Keratinocyte (primary cell): Measurements from ENCODE around the gene ANKS1B. TPM values are rescaled to one million over a fixed set of nuclear protein-coding genes. Genes with fewer than 3 reads are reported as not detected.

ENCODE experiments used
- DNase-seq: peaks from one replicate; pipeline ENCODE4 v3.0.0-alpha.2; 2011; ENCODE audit warnings: low read depth, missing footprints, low spot score
- FAIRE-seq: peaks from 2 replicates; lab custom pipeline; 2011; peaks lifted over from hg19 to GRCh38; lab: Jason Lieb, UNC
- H2AFZ ChIP-seq: 2 replicates; pipeline ENCODE4 v1.6.0; 2012; ENCODE audit warnings: low read length, control low read depth, inconsistent platforms; ENCODE audit not compliant: control insufficient read depth
- H3K27ac ChIP-seq: 2 replicates; pipeline ENCODE4 v1.5.1; 2011; ENCODE audit warnings: low read length; ENCODE audit not compliant: control insufficient read depth, insufficient read depth
- H3K27me3 ChIP-seq: 3 replicates; pipeline ENCODE4 v1.6.0; 2011; ENCODE audit warnings: low read length; ENCODE audit not compliant: control insufficient read depth, insufficient read depth; ENCODE audit errors: extremely low read depth
- H3K36me3 ChIP-seq, 2 experiments: 2 replicates in 1 of 2; 3 replicates in 1 of 2; pipeline ENCODE4 v1.5.1; 2011; ENCODE audit warnings: low read length in 2 of 2, mild to moderate bottlenecking in 1 of 2; ENCODE audit not compliant: control insufficient read depth in 2 of 2, insufficient read depth in 2 of 2; ENCODE audit errors: extremely low read depth in 1 of 2
- H3K4me1 ChIP-seq: 3 replicates; pipeline ENCODE4 v1.5.1; 2011; ENCODE audit warnings: low read length; ENCODE audit not compliant: control insufficient read depth, insufficient read depth; ENCODE audit errors: extremely low read depth
- H3K4me2 ChIP-seq: 3 replicates; pipeline ENCODE4 v1.6.0; 2011; ENCODE audit warnings: low read depth, low read length; ENCODE audit not compliant: control insufficient read depth, insufficient read depth; ENCODE audit errors: extremely low read depth
- H3K4me3 ChIP-seq, 3 experiments: fragments of 200-600 bp in 1 of 3; sonication (generic) in 1 of 3; 2 replicates in 2 of 3; 3 replicates in 1 of 3; pipeline ENCODE4 v1.5.1; 2011 to 2016; ENCODE audit warnings: low read length in 3 of 3, mild to moderate bottlenecking in 3 of 3, control low read depth in 2 of 3, inconsistent platforms in 1 of 3, low read depth in 1 of 3, mixed read lengths in 1 of 3, mixed run types in 1 of 3, moderate library complexity in 1 of 3; ENCODE audit not compliant: control insufficient read depth in 2 of 3, insufficient read depth in 2 of 3; ENCODE audit errors: extremely low read depth in 1 of 3
- H3K79me2 ChIP-seq: 2 replicates; pipeline ENCODE4 v1.6.0; 2012; ENCODE audit warnings: low read length; ENCODE audit not compliant: control insufficient read depth, insufficient read depth
- H3K9ac ChIP-seq: 3 replicates; pipeline ENCODE4 v1.6.0; 2011; ENCODE audit warnings: low read length; ENCODE audit not compliant: control insufficient read depth, insufficient read depth; ENCODE audit errors: extremely low read depth
- H3K9me1 ChIP-seq: 3 replicates; pipeline ENCODE4 v1.6.0; 2011; ENCODE audit warnings: low read length; ENCODE audit not compliant: control insufficient read depth, insufficient read depth; ENCODE audit errors: extremely low read depth
- H3K9me3 ChIP-seq: 2 replicates; pipeline ENCODE4 v1.5.1; 2012; ENCODE audit warnings: low read depth, low read length; ENCODE audit not compliant: control insufficient read depth
- H4K20me1 ChIP-seq: 3 replicates; pipeline ENCODE4 v1.6.0; 2011; ENCODE audit warnings: low read length; ENCODE audit not compliant: control insufficient read depth, insufficient read depth; ENCODE audit errors: extremely low read depth
- EZH2 ChIP-seq: IDR thresholded peaks from one replicate; pipeline ENCODE4 v1.6.1; 2012; ENCODE audit warnings: inconsistent platforms, mild to moderate bottlenecking, low read length, moderate library complexity
- dilution Hi-C: fragments of 300-500 bp; cut with MboI; formaldehyde crosslinking; loops from one replicate; pipeline ENCODE4 v1.7.0; 2020; ENCODE audit warnings: low sequenced_read_pairs; ENCODE audit not compliant: extremely low pct_ligation_motif_present
- polyA plus RNA-seq, 5 experiments: library from polyadenylated mRNA; depleted of rRNA in 3 of 5; stranded (reverse) in 3 of 5; stranded (forward) in 1 of 5; unstranded in 1 of 5; fragments of >200 nt; gene quantifications; 1 replicate in 1 of 5; 2 replicates in 3 of 5; 3 replicates in 1 of 5; pipeline versions ENCODE4 v1.2.1 to v1.2.3, GENCODE V29; 2011 to 2012; ENCODE audit warnings: missing spikeins in 2 of 5, low read depth in 1 of 5, low replicate concordance in 1 of 5
- TF ChIP-seq, protein P1 (sequence below), 3 experiments: IDR thresholded peaks in 1 of 3; conservative IDR thresholded peaks in 1 of 3; optimal IDR thresholded peaks in 1 of 3; 2 replicates in 2 of 3; 3 replicates in 1 of 3; pipeline versions ENCODE3 to v1.5.1; 2011; ENCODE audit warnings: low read length in 3 of 3, mild to moderate bottlenecking in 3 of 3, moderate library complexity in 2 of 3, control low read depth in 1 of 3, inconsistent platforms in 1 of 3; ENCODE audit not compliant: insufficient read depth in 2 of 3; ENCODE audit errors: extremely low read depth in 1 of 3

The ANKS1B gene
- polyA plus RNA-seq, 1 donor (not counting 4 experiments of a cell fraction or from before 2014, with no cell fraction given), result not detected

DNA sequence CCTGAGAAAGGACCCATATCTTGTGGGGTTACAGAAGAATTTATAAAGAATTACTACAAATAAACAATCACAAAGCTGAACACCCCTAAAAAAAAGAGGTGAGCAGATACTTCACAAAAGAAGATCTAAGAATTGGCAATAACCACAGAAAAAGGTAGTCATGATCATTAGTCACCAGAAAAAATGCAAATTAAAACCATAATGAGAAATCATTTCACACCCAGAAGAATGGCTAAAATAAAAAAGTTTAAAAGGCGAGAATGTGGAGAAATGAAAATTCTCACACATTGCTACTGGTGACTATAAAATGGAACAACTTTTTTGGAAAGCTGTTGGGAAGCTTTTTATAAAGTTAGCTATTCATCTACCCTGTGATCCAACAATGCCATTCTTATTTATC, 545.3 kb downstream of the ANKS1B start:
- Histone ChIP-seq H3K4me1 (no peaks in the 10 kb centered on the region), H3K36me3 (no peaks in the 10 kb centered on the region), H3K4me3 (no peak overlapping the region), H3K4me2 (no peak overlapping the region), H3K9me1 (no peaks in the 10 kb centered on the region), H3K27me3 (no peaks in the 10 kb centered on the region), H4K20me1 (no peaks in the 10 kb centered on the region), H3K79me2 (no peaks in the 10 kb centered on the region), H2AFZ (no peak overlapping the region), H3K27ac (no peak overlapping the region), H3K9me3 (no peaks in the 10 kb centered on the region), H3K9ac (no peak overlapping the region)
- no peak for TF ChIP-seq EZH2
- TF ChIP-seq, protein P1, sequence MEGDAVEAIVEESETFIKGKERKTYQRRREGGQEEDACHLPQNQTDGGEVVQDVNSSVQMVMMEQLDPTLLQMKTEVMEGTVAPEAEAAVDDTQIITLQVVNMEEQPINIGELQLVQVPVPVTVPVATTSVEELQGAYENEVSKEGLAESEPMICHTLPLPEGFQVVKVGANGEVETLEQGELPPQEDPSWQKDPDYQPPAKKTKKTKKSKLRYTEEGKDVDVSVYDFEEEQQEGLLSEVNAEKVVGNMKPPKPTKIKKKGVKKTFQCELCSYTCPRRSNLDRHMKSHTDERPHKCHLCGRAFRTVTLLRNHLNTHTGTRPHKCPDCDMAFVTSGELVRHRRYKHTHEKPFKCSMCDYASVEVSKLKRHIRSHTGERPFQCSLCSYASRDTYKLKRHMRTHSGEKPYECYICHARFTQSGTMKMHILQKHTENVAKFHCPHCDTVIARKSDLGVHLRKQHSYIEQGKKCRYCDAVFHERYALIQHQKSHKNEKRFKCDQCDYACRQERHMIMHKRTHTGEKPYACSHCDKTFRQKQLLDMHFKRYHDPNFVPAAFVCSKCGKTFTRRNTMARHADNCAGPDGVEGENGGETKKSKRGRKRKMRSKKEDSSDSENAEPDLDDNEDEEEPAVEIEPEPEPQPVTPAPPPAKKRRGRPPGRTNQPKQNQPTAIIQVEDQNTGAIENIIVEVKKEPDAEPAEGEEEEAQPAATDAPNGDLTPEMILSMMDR (optimal IDR thresholded peaks at IDR 0.05 in 1 of 3, IDR thresholded peaks at IDR 0.05 in 1 of 3, conservative IDR thresholded peaks at IDR 0.05 in 1 of 3; ENCODE audit: extremely low read depth in 1 of 3, insufficient read depth in 2 of 3, low read length in 3 of 3), result no peak
- no peak for DNase-seq
- dilution Hi-C loops, result no loop called here
- no peak for FAIRE-seq

DNA sequence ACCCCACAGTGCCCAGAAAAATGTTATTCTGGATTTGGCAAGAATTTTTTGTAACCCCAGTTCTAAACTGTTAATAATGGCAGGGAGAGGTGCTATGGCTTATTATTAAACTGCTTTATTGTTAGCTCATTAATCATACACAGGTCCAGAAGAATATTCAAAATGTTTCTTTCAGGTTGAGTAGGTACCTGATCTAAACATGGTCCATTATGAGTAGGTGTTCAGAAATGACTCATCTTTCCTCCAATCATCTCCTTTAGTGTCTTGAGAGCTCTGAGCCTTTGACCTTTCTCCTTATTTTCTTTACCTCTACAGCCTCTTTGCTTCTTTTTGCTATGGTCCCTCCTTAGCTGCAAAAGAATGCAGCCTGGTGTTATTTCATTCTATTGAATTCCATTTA, 548.2 kb downstream of the ANKS1B start:
- no peak for TF ChIP-seq EZH2
- TF ChIP-seq, protein P1 (optimal IDR thresholded peaks at IDR 0.05 in 1 of 3, IDR thresholded peaks at IDR 0.05 in 1 of 3, conservative IDR thresholded peaks at IDR 0.05 in 1 of 3; ENCODE audit: extremely low read depth in 1 of 3, insufficient read depth in 2 of 3, low read length in 3 of 3), result no peak
- H3K36me3 ChIP-seq, result no peaks in the 10 kb centered on the region
- dilution Hi-C loops, result no loop called here
- H2AFZ ChIP-seq, result no peak overlapping the region
- no peaks in the 10 kb centered on the region for H4K20me1 ChIP-seq
- no peaks in the 10 kb centered on the region for H3K4me1 ChIP-seq
- H3K9me1 ChIP-seq, result no peaks in the 10 kb centered on the region
- no peak overlapping the region for H3K4me2 ChIP-seq
- H3K4me3 ChIP-seq, result no peak overlapping the region
- no peak overlapping the region for H3K27ac ChIP-seq
- DNase-seq, result no peak
- H3K9me3 ChIP-seq, result no peaks in the 10 kb centered on the region
- no peaks in the 10 kb centered on the region for H3K27me3 ChIP-seq
- H3K9ac ChIP-seq, result no peak overlapping the region
- H3K79me2 ChIP-seq, result no peaks in the 10 kb centered on the region
- FAIRE-seq, result no peak
